K562 treated with DMSO at 1 percent for 48 hours (cell line): Measurements from ENCODE around the gene SERPINB2. TPM values are rescaled to one million over a fixed set of nuclear protein-coding genes. Genes with fewer than 3 reads are reported as not detected.

Experiments
- total RNA-seq: library from RNA; unstranded; fragments of 300-600 nt; gene quantifications from 2 replicates; pipeline ENCODE4 v1.2.3, GENCODE V29; 2022; ENCODE audit warnings: low replicate concordance; ENCODE audit errors: extremely low read depth

SERPINB2 gene, protein sequence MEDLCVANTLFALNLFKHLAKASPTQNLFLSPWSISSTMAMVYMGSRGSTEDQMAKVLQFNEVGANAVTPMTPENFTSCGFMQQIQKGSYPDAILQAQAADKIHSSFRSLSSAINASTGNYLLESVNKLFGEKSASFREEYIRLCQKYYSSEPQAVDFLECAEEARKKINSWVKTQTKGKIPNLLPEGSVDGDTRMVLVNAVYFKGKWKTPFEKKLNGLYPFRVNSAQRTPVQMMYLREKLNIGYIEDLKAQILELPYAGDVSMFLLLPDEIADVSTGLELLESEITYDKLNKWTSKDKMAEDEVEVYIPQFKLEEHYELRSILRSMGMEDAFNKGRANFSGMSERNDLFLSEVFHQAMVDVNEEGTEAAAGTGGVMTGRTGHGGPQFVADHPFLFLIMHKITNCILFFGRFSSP
- total RNA-seq = not detected in 2 replicates

GRCh38 chr18:63887424-63887823 is at the start of gene SERPINB2:
TSS of gene SERPINB2 (plus strand) at chr18:63887705. CDS start at chr18:63891445, 3,740 bp downstream.

DNA sequence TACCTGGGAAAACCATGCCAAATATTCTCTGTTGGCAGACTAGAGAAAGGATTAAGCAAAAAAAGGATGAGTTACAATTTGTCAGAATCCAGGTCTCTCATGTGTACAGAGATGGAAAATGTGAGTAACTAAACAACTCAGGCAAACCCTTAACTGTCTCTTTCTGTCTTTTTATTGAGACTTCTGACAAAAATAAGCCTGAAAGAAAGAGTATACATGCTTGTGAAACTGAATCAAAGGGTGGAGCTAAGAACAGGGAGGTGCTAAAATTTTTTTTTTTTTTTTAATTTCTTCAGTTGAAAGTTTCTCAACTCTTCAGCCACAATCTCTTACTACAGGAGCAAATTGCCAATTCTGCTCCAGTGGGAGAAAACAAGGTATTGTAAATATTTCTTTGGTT is 20.2 kb downstream of the SERPINB2 start, which contains the start of gene SERPINB10:
Gene SERPINB10 (plus strand): TSS at position 295 of the 400 bp plus-strand sequence. CDS start 7,553 bp downstream, outside the sequence.

DNA sequence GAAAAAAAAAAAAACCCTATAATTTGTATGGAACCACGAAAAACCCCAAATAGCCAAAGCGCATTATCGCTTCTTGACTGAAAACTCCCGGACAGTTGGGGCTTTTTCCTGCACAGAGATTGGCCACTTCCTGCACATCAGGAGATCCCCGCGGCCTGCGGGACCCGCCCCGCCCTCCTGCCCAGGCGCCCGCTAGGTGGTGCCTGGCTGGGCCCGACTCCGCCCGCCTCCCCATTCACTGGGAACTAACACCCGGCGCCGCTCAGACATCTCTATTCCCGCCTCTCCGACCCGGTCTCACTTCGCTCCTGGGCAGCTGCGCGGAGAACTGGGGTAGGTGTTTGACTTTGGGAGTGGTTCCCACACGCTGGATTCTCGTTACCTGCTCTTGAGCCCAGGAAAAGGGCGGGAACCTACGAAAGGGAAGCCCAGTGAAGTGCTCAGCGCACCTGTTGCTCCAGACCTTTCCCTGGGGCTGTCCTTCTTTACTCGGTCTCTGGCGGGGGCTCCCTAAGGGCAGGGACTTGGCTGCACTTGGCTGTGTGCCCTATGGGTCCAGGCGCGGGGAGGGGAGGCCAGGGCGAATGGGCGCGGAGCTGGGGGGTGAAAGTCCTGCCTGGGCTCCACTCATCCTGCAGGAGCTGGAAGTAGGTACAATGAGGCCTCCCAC is 61.7 kb downstream of the SERPINB2 start, which contains the start of gene HMSD:
Gene HMSD (plus strand): TSS at position 234 of the 670 bp plus-strand sequence. CDS start 4,155 bp downstream, outside the sequence.

Other genes with a start within 250 kb of the SERPINB2 start
- gene SERPINB4, start 243.4 kb upstream of the SERPINB2 start, total RNA-seq = not detected in 2 replicates
- gene SERPINB3, start 225.8 kb upstream of the SERPINB2 start, total RNA-seq = not detected in 2 replicates
- gene SERPINB11, start 184.7 kb upstream of the SERPINB2 start, total RNA-seq = not detected in 2 replicates
- gene SERPINB7, start 112.3 kb upstream of the SERPINB2 start, total RNA-seq = not detected in 2 replicates
- gene SERPINB10, start 20.3 kb downstream of the SERPINB2 start, total RNA-seq = not detected in 2 replicates
- not detected in 2 replicates for gene HMSD, start 61.6 kb downstream of the SERPINB2 start, total RNA-seq
- gene SERPINB8, start 82.4 kb downstream of the SERPINB2 start, total RNA-seq = not detected in 2 replicates